MM.1S (cell line): ENCODE results near the gene EXOSC9.

ENCODE experiments used
- DNase-seq: peaks from one replicate; pipeline ENCODE4 v3.0.0-alpha.2; 2015
- H2AFZ ChIP-seq: fragments of 300-600 bp; sonication (generic); 2 replicates; pipeline ENCODE4 v1.6.0; 2016; ENCODE audit warnings: antibody characterized with exemption, low read length
- H3F3A ChIP-seq: fragments of 300-600 bp; sonication (generic); 2 replicates; pipeline ENCODE4 v1.6.1; 2016; ENCODE audit warnings: mild to moderate bottlenecking, antibody characterized with exemption, low read length, moderate library complexity, mixed read lengths; ENCODE audit not compliant: insufficient read depth
- H3K27ac ChIP-seq: fragments of 300-600 bp; sonication (generic); 2 replicates; pipeline ENCODE4 v1.5.1; 2016; ENCODE audit warnings: mild to moderate bottlenecking, low read length
- H3K27me3 ChIP-seq: fragments of 300-600 bp; sonication (generic); replicated peaks from 2 replicates; pipeline ENCODE4 v1.6.0; 2016; ENCODE audit warnings: low read length; ENCODE audit not compliant: insufficient read depth
- H3K36me3 ChIP-seq: fragments of 300-600 bp; sonication (generic); replicated peaks from 2 replicates; pipeline ENCODE4 v1.6.1; 2016; ENCODE audit warnings: mild to moderate bottlenecking, low read length, mixed read lengths; ENCODE audit not compliant: insufficient read depth
- H3K4me1 ChIP-seq: fragments of 300-600 bp; sonication (generic); 2 replicates; pipeline ENCODE4 v1.6.1; 2016; ENCODE audit warnings: low read length, mixed read lengths
- H3K4me2 ChIP-seq: fragments of 300-600 bp; sonication (generic); 2 replicates; pipeline ENCODE4 v1.6.0; 2016; ENCODE audit warnings: low read depth, low read length
- H3K4me3 ChIP-seq: fragments of 300-600 bp; sonication (generic); 2 replicates; pipeline ENCODE4 v1.5.1; 2016; ENCODE audit warnings: low read length, mixed read lengths
- H3K79me2 ChIP-seq: fragments of 300-600 bp; sonication (generic); 2 replicates; pipeline ENCODE4 v1.6.1; 2016; ENCODE audit warnings: mixed run types, low read length, mixed read lengths
- H3K9ac ChIP-seq: fragments of 300-600 bp; sonication (generic); 2 replicates; pipeline ENCODE4 v1.6.1; 2016; ENCODE audit warnings: low read length, mixed read lengths
- H3K9me2 ChIP-seq: fragments of 300-600 bp; sonication (generic); replicated peaks from 2 replicates; pipeline ENCODE4 v1.6.1; 2016; ENCODE audit warnings: mild to moderate bottlenecking, low read length, mixed read lengths; ENCODE audit not compliant: insufficient read depth
- H3K9me3 ChIP-seq: fragments of 300-600 bp; sonication (generic); replicated peaks from 2 replicates; pipeline ENCODE4 v1.6.1; 2016; ENCODE audit warnings: mild to moderate bottlenecking, low read length, mixed read lengths; ENCODE audit not compliant: insufficient read depth
- H4K20me1 ChIP-seq: fragments of 300-600 bp; sonication (generic); 2 replicates; pipeline ENCODE4 v1.6.1; 2016; ENCODE audit warnings: mild to moderate bottlenecking, low read length, moderate library complexity, mixed read lengths; ENCODE audit not compliant: insufficient read depth
- EZH2 ChIP-seq: fragments of 300-600 bp; sonication (generic); optimal IDR thresholded peaks from 2 replicates; pipeline ENCODE3; 2017; ENCODE audit warnings: low read depth, mild to moderate bottlenecking, antibody characterized with exemption, low read length, mixed read lengths
- EZH2phosphoT487 ChIP-seq: fragments of 300-600 bp; sonication (generic); IDR thresholded peaks from 2 replicates; pipeline ENCODE4 v1.6.1; 2018; ENCODE audit warnings: antibody characterized with exemption, low read length
- TF ChIP-seq, protein P1 (sequence below): fragments of 300-600 bp; sonication (generic); IDR thresholded peaks from 2 replicates; pipeline ENCODE4 v1.5.1; 2016; ENCODE audit warnings: antibody characterized with exemption, low read length, mixed read lengths

EXOSC9 gene

DNA sequence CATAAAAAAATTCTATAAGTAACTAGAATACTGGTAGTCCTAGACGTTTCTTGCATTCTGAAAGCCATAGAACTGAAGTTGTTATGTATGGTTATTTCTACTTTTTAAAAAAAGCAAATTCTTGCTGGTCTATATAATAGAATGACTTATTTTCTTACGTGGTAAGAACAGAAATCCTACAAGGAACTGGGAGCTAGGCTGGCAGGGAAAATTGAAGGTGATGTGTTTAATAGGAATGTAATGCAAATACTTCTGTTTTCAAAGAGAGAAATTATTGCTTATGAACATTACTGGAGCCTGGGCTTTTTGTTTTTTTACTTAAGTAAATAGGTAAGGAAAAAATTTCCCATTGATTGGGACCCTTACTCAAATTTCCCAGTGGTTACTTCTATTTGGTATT is 13.6 kb downstream of the EXOSC9 start:
- Histone ChIP-seq H3K9me3 (no peaks in the 10 kb centered on the region), H3K79me2 (peaks cover 43% of the 10 kb centered on the region), H3K9ac (no peak overlapping the region), H3K36me3 (peaks cover 22% of the 10 kb centered on the region; the same call in 1 of the 2 replicates), H3K9me2 (no peaks in the 10 kb centered on the region), H4K20me1 (peaks cover 3% of the 10 kb centered on the region; the same call in 1 of the 2 replicates), H3K27ac (no peak overlapping the region), H3F3A (peaks cover 21% of the 10 kb centered on the region), H2AFZ (no peak overlapping the region), H3K4me3 (no peak overlapping the region), H3K4me1 (no peaks in the 10 kb centered on the region), H3K27me3 (no peaks in the 10 kb centered on the region), H3K4me2 (no peak overlapping the region)
- TF ChIP-seq, protein P1, sequence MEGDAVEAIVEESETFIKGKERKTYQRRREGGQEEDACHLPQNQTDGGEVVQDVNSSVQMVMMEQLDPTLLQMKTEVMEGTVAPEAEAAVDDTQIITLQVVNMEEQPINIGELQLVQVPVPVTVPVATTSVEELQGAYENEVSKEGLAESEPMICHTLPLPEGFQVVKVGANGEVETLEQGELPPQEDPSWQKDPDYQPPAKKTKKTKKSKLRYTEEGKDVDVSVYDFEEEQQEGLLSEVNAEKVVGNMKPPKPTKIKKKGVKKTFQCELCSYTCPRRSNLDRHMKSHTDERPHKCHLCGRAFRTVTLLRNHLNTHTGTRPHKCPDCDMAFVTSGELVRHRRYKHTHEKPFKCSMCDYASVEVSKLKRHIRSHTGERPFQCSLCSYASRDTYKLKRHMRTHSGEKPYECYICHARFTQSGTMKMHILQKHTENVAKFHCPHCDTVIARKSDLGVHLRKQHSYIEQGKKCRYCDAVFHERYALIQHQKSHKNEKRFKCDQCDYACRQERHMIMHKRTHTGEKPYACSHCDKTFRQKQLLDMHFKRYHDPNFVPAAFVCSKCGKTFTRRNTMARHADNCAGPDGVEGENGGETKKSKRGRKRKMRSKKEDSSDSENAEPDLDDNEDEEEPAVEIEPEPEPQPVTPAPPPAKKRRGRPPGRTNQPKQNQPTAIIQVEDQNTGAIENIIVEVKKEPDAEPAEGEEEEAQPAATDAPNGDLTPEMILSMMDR: no peak
- no peak for DNase-seq

DNA sequence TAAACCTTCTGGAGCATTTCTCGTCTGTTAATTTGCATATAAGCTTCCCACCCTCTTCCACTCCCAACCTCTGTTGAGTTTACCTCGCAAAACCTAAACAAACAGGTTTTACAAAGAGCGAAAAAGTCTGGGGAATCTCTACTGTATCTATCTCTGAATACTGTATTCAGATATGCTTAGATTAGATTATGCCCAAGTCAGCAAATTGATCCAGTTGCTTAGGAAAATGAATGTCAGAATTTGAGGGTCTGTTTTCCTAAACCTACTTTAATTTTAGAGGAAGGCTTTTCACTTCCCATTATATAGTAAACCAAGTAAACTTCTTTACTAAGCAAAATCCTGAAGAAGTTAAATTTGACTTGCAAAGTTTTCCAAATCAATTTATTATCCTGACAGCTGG is 15.9 kb downstream of the EXOSC9 start:
- H3K79me2 ChIP-seq: peaks cover 64% of the 10 kb centered on the region
- H2AFZ ChIP-seq: no peak overlapping the region
- TF ChIP-seq, protein P1: no peak
- TF ChIP-seq EZH2phosphoT487 (no peak), EZH2 (no peak)
- no peak for DNase-seq
- H3K4me1 ChIP-seq: peaks cover 9% of the 10 kb centered on the region
- H3K36me3 ChIP-seq: peaks cover 32% of the 10 kb centered on the region; the same call in 1 of the 2 replicates
- H3K4me3 ChIP-seq: no peak overlapping the region
- H3K4me2 ChIP-seq: no peak overlapping the region
- peaks cover 27% of the 10 kb centered on the region for H3F3A ChIP-seq
- H4K20me1 ChIP-seq: peaks cover 3% of the 10 kb centered on the region; the same call in 1 of the 2 replicates
- H3K9me3 ChIP-seq: no peaks in the 10 kb centered on the region
- H3K9me2 ChIP-seq: no peaks in the 10 kb centered on the region
- no peak overlapping the region for H3K27ac ChIP-seq
- H3K9ac ChIP-seq: no peak overlapping the region
- no peaks in the 10 kb centered on the region for H3K27me3 ChIP-seq

DNA sequence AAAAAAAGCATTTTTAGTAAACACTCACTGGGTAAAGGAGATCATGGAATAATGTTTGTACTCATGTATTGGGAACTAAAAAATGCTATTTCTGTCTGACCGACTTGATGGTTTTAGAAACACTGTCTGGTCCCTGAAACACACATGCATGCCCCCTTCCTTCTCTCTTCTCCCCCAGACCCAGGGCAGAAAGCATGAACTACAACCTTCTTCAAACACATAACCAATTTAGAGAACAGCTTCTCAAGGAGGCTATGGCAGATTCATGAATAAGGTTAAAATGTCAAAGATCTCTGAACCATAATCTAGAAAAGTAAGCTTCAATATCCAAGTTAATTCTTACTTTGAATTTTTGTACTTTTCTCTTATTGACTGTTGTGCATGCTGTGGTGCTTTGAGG is 16.6 kb downstream of the EXOSC9 start:
- Histone ChIP-seq H3K4me2 (no peak overlapping the region), H3K79me2 (peaks cover 71% of the 10 kb centered on the region), H3K9me2 (no peaks in the 10 kb centered on the region), H3K36me3 (peaks cover 32% of the 10 kb centered on the region; the same call in 1 of the 2 replicates), H3F3A (peaks cover 27% of the 10 kb centered on the region), H2AFZ (no peak overlapping the region), H3K27me3 (no peaks in the 10 kb centered on the region), H3K4me3 (no peak overlapping the region), H3K9me3 (no peaks in the 10 kb centered on the region), H3K27ac (no peak overlapping the region), H3K9ac (no peak overlapping the region), H4K20me1 (peaks cover 3% of the 10 kb centered on the region; the same call in 1 of the 2 replicates), H3K4me1 (peaks cover 9% of the 10 kb centered on the region)
- no peak for DNase-seq
- TF ChIP-seq, protein P1: no peak
- TF ChIP-seq EZH2phosphoT487 (no peak), EZH2 (no peak)
